Stimulated activated CD8-positive, alpha-beta memory T cell treated with anti-CD3 and anti-CD28 coated beads, Interleukin-2, amount 100 ng/mL, for 48 hours (primary cell): ENCODE data around the gene SPINK2.

Experiments
- DNase-seq, 2 donors: peaks; one replicate each; pipeline ENCODE4 v3.0.0-alpha.2; 2020; ENCODE audit warnings: low read depth in 2 of 2

The SPINK2 gene

GRCh38 chr4:56799824-56800756 lies 21.4 kb downstream of the SPINK2 start:
- peak; percentile 64 to 74 for DNase-seq

GRCh38 chr4:56799161-56799759 lies 22.2 kb downstream of the SPINK2 start:
- no peak for DNase-seq

GRCh38 chr4:56796211-56796610 lies 25.3 kb downstream of the SPINK2 start:
- no peak for DNase-seq

- DNase-seq: no peak
Observed at GRCh38 chr4:56791316-56791715, 30.2 kb downstream of the SPINK2 start.

GRCh38 chr4:56790691-56791091 lies 30.8 kb downstream of the SPINK2 start:
- DNase-seq: no peak

GRCh38 chr4:56788081-56788480 lies 33.4 kb downstream of the SPINK2 start:
- no peak for DNase-seq

- no peak for DNase-seq
Observed at GRCh38 chr4:56787380-56787779, 34.1 kb downstream of the SPINK2 start.

- no peak for DNase-seq
Observed at GRCh38 chr4:56786955-56787354, 34.5 kb downstream of the SPINK2 start.

GRCh38 chr4:56783986-56784385 lies 37.5 kb downstream of the SPINK2 start:
- DNase-seq: no peak

- no peak for DNase-seq
Observed at GRCh38 chr4:56782019-56782418, 39.5 kb downstream of the SPINK2 start.

- DNase-seq: no peak
Observed at GRCh38 chr4:56773346-56773745, 48.2 kb downstream of the SPINK2 start.

- no peak for DNase-seq
Observed at GRCh38 chr4:56772134-56772533, 49.4 kb downstream of the SPINK2 start.

- no peak for DNase-seq
Observed at GRCh38 chr4:56768763-56769162, 52.7 kb downstream of the SPINK2 start.

- DNase-seq: no peak
Observed at GRCh38 chr4:56768316-56768715, 53.2 kb downstream of the SPINK2 start.

- DNase-seq: no peak
Observed at GRCh38 chr4:56767567-56767966, 53.9 kb downstream of the SPINK2 start.

GRCh38 chr4:56764775-56765174 lies 56.7 kb downstream of the SPINK2 start:
- DNase-seq: no peak

- DNase-seq: no peak
Observed at GRCh38 chr4:56764223-56764622, 57.3 kb downstream of the SPINK2 start.

- no peak for DNase-seq
Observed at GRCh38 chr4:56762484-56763250, 58.8 kb downstream of the SPINK2 start.

- DNase-seq: no peak
Observed at GRCh38 chr4:56760183-56760582, 61.3 kb downstream of the SPINK2 start.
